GM12892 (cell line): Measurements from ENCODE around the gene EPB41L3.

ENCODE experiments used
- POLR2A ChIP-seq: IDR thresholded peaks from 2 replicates; pipeline ENCODE4 v1.6.1; 2011; ENCODE audit warnings: low read depth, low read length, control low read depth
- POLR2AphosphoS5 ChIP-seq: IDR thresholded peaks from 2 replicates; pipeline ENCODE4 v1.6.1; 2011; ENCODE audit warnings: low read depth, low read length, control low read depth
- TAF1 ChIP-seq: IDR thresholded peaks from 2 replicates; pipeline ENCODE4 v1.6.1; 2011; ENCODE audit warnings: low read depth, mild to moderate bottlenecking, control low read depth, low read length, borderline replicate concordance

GRCh38 chr18:5419601-5420000 lies 124.2 kb downstream of the EPB41L3 start:
- no peak for TF ChIP-seq POLR2A
- TF ChIP-seq POLR2AphosphoS5, result no peak
- no peak for TF ChIP-seq TAF1
